Activated CD4-positive, alpha-beta T cell treated with anti-CD3 and anti-CD28 coated beads, Interleukin-2, amount 10 ng/mL, durations not matched to agents 7 days and 5 days (primary cell): ENCODE results near the gene IQCH. TPM values are rescaled to one million over a fixed set of nuclear protein-coding genes. Genes with fewer than 3 reads are reported as not detected.
"Not testable (repeated sequence)": the region's sequence is repeated elsewhere in the genome, so short reads cannot be mapped to it uniquely, and the experiment has no call there.

Experiments
- CTCF ChIA-PET: fragments of 350-600 bp; sonication (Branson Sonifier 250); formaldehyde crosslinking; loops from one replicate; lab custom pipeline; 2021; ENCODE audit warnings: antibody characterized with exemption; lab: Charles Lee
- POLR2A ChIA-PET: fragments of 350-600 bp; sonication (Branson Sonifier 250); formaldehyde crosslinking; loops from one replicate; lab custom pipeline; 2021; ENCODE audit warnings: antibody characterized with exemption; lab: Charles Lee
- DNase-seq: peaks from one replicate; pipeline ENCODE4 v3.0.0-alpha.2; 2020
- H3K27ac Mint-ChIP-seq: one replicate; pipeline ENCODE4 v1.8.0; 2021; ENCODE audit warnings: mild to moderate bottlenecking, moderate library complexity, mixed read lengths
- H3K27me3 Mint-ChIP-seq: one replicate; pipeline ENCODE4 v1.8.0; 2021; ENCODE audit warnings: mixed read lengths
- H3K36me3 Mint-ChIP-seq: one replicate; pipeline ENCODE4 v1.8.0; 2021; ENCODE audit warnings: low read depth, mixed read lengths
- H3K4me1 Mint-ChIP-seq: one replicate; pipeline ENCODE4 v1.8.0; 2021; ENCODE audit warnings: mixed read lengths
- H3K4me3 Mint-ChIP-seq: one replicate; pipeline ENCODE4 v1.8.0; 2021; ENCODE audit warnings: mild to moderate bottlenecking, moderate library complexity, mixed read lengths
- H3K9me3 Mint-ChIP-seq: one replicate; pipeline ENCODE4 v1.8.0; 2021; ENCODE audit warnings: mixed read lengths
- total RNA-seq, 2 experiments: library from RNA; stranded (reverse); gene quantifications; one replicate each; pipeline ENCODE4 v1.2.3, GENCODE V29; 2021

Gene IQCH
- total RNA-seq, 2 experiments from 2014 or later: 0.77 to 0.89 TPM

DNA sequence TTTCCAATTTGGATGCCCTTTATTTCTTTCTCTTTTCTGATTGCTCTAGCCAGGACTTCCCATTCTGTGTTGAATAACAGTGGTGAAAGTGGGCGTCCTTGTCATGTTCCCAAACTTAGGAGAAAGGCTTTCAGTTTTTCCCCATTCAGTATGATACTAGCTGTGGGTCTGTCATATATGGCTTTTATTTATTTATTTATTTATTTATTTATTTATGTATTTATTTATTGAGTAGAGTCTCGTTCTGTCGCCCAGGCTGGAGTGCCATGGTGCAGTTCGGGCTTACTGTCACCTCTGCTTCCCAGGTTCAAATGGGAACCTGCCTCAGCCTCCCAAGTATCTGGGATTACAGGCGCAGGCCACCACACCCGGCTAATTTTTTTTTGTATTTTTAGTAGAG, 31.8 kb downstream of the IQCH start:
- POLR2A ChIA-PET, H3K9me3 Mint-ChIP-seq, CTCF ChIA-PET: not testable (repeated sequence)

DNA sequence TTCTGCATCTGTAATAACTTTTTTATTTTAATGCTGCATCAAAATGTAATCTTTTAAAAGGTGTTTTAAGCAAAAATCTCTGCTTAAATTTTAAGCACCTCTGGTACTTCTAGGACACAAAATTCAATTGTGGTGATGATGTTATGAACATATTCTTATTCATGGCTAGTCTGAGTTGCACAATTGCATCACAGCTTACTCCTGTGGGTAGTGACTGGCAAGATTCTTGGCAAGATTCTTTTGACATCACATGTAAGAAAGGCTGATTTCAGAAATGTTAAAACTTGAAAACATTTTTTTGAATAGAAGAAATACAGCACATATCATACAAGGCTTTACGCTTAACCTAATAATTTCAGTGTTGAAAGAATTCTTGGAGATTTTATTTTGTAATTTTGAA, 35.7 kb downstream of the IQCH start:
- no peak overlapping the region for H3K4me3 Mint-ChIP-seq
- peaks cover 3% of the 10 kb centered on the region for H3K9me3 Mint-ChIP-seq
- no peaks in the 10 kb centered on the region for H3K36me3 Mint-ChIP-seq
- POLR2A ChIA-PET: no interaction called here
- H3K27me3 Mint-ChIP-seq: peaks cover 4% of the 10 kb centered on the region
- H3K4me1 Mint-ChIP-seq: no peaks in the 10 kb centered on the region
- H3K27ac Mint-ChIP-seq: no peak overlapping the region
- CTCF ChIA-PET: interaction anchor here (0.6 to 1.4 kb wide), 3 partner anchors 9 to 336 kb away, joined by 3 to 4 read pairs (median 3); no protein-coding TSS in a partner anchor
- no peak for DNase-seq

More for the DNA sequence above, 31.8 kb downstream of the IQCH start:
- DNase-seq, H3K4me3 Mint-ChIP-seq, H3K36me3 Mint-ChIP-seq, H3K4me1 Mint-ChIP-seq, H3K27ac Mint-ChIP-seq: not testable (repeated sequence)
- peaks cover 15% of the 10 kb centered on the region for H3K27me3 Mint-ChIP-seq

DNA sequence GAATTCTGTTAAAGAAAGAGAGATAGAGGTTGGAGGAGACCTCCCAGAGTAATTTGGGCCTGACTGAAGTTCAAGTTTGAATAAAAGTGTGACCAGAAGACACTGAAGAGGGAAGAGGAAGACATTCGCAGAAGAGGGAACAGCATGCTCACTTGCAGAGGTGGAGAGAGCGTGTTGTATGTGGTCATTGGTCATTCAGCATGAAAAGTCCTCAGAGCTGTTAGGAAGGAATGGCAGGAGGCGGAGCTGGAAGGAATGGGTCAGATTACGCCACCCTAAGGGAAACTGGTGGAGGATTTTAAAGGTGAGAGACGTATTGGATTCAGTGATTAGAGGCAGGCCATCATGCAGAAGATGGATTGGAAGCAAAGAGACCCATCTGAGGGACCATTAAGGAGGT, 41.6 kb downstream of the IQCH start:
- ChIA-PET POLR2A (no interaction called here), CTCF (interaction anchor here (1.5 kb wide), 1 partner anchor 20 kb away, joined by 3 read pairs; no protein-coding TSS in a partner anchor)
- no peak overlapping the region for H3K27ac Mint-ChIP-seq
- H3K4me3 Mint-ChIP-seq: no peak overlapping the region
- H3K27me3 Mint-ChIP-seq: no peaks in the 10 kb centered on the region
- no peaks in the 10 kb centered on the region for H3K9me3 Mint-ChIP-seq
- no peak for DNase-seq
- H3K36me3 Mint-ChIP-seq: no peaks in the 10 kb centered on the region
- H3K4me1 Mint-ChIP-seq: no peaks in the 10 kb centered on the region

DNA sequence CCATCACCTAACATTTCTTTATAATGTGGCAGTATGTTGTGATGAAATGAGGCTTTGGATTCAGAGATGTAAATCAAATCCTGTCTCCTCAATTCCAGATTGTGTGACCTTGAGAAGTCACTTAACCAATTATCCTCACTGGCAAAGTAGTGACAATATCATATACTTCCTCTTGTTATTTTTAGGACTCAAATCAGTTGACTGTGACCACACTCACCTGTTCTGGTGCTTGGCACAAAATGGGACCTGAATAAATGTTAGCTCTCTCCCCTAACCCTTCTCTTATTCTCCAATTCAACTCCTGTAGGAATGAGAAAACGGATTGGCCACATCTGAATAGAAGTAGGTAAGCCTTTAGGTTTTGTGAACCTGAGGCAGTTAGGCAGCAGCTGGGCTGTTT, 42.1 kb downstream of the IQCH start:
- no peaks in the 10 kb centered on the region for H3K27me3 Mint-ChIP-seq
- no peaks in the 10 kb centered on the region for H3K4me1 Mint-ChIP-seq
- CTCF ChIA-PET: interaction anchor here (1.5 kb wide), 1 partner anchor 19 kb away, joined by 3 read pairs; no protein-coding TSS in a partner anchor
- no peak for DNase-seq
- H3K36me3 Mint-ChIP-seq: no peaks in the 10 kb centered on the region
- H3K27ac Mint-ChIP-seq: no peak overlapping the region
- H3K4me3 Mint-ChIP-seq: no peak overlapping the region
- POLR2A ChIA-PET: no interaction called here
- no peaks in the 10 kb centered on the region for H3K9me3 Mint-ChIP-seq

DNA sequence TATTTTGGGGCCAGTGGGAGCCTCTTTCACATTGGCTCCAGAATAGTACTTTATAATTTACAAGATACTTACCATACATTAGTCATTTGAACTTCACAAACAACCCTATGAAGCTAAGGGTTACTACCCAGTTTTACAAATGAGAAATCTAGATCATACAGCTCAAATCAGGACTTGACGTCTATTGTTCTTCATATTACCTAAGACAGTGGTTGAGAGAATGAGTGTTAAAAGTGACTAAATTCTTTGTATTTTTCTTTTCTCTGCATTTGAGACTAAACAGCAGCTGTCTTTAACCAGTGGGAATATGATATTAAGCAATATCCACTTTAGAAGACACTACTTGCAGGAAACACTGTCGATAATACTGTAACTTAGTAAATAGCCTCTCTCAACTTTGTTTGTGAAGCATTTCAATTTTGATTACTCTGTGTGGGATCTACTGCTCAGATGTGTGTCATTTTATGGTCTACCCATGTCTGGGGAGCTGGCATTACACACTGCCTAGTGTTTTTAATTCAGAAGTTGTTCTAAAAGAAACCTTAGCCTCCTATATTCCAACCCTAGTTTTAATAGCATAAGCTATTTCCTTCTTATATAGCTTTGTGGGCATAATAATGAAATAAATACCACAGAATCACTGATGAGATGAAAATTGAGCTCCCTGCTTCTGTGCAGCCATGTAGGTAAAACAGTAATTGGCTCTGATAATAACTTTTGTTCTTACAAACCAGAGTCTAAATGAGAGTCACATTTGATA, 45.9 kb downstream of the IQCH start:
- H3K27me3 Mint-ChIP-seq: no peaks in the 10 kb centered on the region
- no peak overlapping the region for H3K27ac Mint-ChIP-seq
- no peaks in the 10 kb centered on the region for H3K4me1 Mint-ChIP-seq
- H3K4me3 Mint-ChIP-seq: no peak overlapping the region
- CTCF ChIA-PET: interaction anchor here (1.0 to 1.3 kb wide), 2 partner anchors 24 to 359 kb away, joined by 4 read pairs; no protein-coding TSS in a partner anchor
- H3K9me3 Mint-ChIP-seq: no peaks in the 10 kb centered on the region
- POLR2A ChIA-PET: no interaction called here
- H3K36me3 Mint-ChIP-seq: no peaks in the 10 kb centered on the region
- no peak for DNase-seq

DNA sequence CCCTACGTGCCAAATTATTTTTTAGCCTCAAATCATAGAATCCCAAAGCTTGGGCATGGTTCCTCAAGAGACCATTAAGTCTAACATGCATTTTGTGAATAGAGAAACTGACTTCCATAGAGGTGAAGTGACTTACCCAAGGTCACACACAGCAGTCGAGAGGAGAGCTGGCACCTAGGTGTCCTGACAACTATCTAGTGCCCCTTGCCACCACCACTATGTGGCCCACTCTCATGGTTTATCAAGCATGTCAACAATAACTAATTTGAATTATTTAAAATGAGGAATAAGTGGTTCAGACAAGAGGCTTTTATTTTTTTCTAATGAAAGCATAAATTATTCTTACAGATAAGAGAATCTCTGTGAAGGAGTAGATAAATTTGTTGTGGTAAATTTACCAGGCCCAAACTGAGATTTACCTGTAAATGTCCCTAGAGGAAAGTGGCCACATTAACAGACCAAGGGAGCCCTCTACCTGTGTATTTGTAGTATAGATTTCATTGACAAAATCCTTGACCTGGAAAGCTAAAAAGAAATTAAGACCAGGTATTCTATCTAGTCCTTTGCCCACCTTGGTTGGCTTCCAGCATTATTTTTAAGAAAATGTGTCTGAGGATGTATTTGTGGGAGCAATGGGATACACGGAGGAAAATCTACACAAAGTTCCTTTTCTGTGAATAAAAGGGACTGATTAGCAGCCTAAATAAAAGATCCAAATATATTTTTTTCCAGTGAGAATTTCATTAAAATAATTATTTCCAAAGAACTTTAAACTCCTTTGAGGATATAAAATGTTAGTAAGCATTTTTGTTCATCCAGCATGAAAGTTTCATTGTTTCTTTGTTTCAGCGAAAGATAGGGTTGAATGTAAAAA, 49.1 kb downstream of the IQCH start:
- CTCF ChIA-PET: interaction anchor here (0.9 to 1.7 kb wide), 5 partner anchors 13 to 363 kb away, joined by 3 to 8 read pairs (median 3); no protein-coding TSS in a partner anchor
- POLR2A ChIA-PET: no interaction called here
- peak; percentile 54 for DNase-seq
- no peaks in the 10 kb centered on the region for H3K36me3 Mint-ChIP-seq
- no peaks in the 10 kb centered on the region for H3K9me3 Mint-ChIP-seq
- no peaks in the 10 kb centered on the region for H3K27me3 Mint-ChIP-seq
- H3K4me3 Mint-ChIP-seq: no peak overlapping the region
- H3K27ac Mint-ChIP-seq: no peak overlapping the region
- peaks cover 9% of the 10 kb centered on the region for H3K4me1 Mint-ChIP-seq

DNA sequence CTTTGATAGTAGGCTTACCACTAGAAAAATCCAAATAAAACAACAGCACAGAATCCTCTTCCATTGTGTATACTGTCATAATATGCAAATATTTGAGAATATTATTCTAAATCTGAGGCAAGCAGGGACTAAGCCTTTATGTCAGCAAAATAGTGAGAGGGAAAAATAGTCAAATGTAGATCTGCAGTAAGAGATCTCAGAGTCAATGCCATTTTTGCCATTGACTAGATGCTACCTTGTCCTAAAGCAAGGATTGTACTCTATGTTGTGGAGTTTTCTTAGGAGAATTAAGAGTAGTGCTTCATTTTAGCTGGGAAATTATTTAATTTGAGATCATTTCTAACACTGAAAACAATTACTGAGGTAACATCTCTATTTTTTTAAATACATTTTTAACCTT, 50.2 kb downstream of the IQCH start:
- Mint-ChIP-seq H3K36me3 (no peaks in the 10 kb centered on the region), H3K9me3 (no peaks in the 10 kb centered on the region), H3K27me3 (no peaks in the 10 kb centered on the region), H3K4me3 (no peak overlapping the region), H3K4me1 (peaks cover 9% of the 10 kb centered on the region), H3K27ac (no peak overlapping the region)
- DNase-seq: no peak
- POLR2A ChIA-PET: no interaction called here
- CTCF ChIA-PET: interaction anchor here (0.9 to 1.7 kb wide), 5 partner anchors 12 to 364 kb away, joined by 3 to 8 read pairs (median 3); no protein-coding TSS in a partner anchor

DNA sequence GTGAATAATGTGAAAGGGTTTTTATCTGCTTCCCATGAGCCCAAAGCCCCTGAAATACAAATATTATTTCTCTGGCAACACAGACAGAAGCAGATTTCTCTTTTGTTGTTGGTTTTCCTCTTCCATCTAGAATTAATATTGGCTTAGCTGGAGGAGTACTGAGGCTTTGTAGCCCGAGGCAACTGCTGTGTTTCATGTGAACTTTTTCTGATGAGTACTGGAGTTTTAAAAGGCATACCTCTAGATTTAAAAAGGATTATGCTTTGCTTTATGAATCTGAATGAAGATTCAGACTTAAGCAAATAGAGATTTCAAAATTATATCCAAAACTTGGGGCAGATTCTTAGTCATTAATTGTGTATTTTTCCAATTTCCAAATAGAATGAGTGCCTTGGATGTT, 50.9 kb downstream of the IQCH start:
- H3K9me3 Mint-ChIP-seq: no peaks in the 10 kb centered on the region
- ChIA-PET CTCF (no interaction called here), POLR2A (no interaction called here)
- H3K36me3 Mint-ChIP-seq: no peaks in the 10 kb centered on the region
- no peak overlapping the region for H3K4me3 Mint-ChIP-seq
- DNase-seq: no peak
- H3K4me1 Mint-ChIP-seq: peaks cover 9% of the 10 kb centered on the region
- H3K27me3 Mint-ChIP-seq: no peaks in the 10 kb centered on the region
- no peak overlapping the region for H3K27ac Mint-ChIP-seq

DNA sequence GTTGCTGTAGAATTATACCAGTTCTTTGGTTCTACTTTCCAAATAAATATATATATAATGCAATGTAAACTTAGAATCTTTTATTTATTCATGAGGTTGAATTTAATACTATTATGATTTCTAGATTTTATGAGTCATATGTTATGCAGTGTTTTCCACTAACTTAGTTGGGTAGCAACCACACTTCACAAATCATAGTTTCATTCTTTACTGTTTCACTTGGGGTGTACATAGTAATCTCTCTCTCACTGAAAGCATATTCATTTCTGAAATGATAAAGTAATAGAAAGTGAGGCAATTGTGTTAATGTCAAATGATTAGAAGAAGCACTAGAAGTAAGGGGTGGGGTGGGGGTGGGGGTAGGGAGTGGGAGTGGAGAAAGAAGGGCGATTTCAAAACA, 52.6 kb downstream of the IQCH start:
- ChIA-PET CTCF (no interaction called here), POLR2A (no interaction called here)
- H3K36me3 Mint-ChIP-seq: no peaks in the 10 kb centered on the region
- DNase-seq: no peak
- no peak overlapping the region for H3K4me3 Mint-ChIP-seq
- H3K27me3 Mint-ChIP-seq: no peaks in the 10 kb centered on the region
- no peaks in the 10 kb centered on the region for H3K9me3 Mint-ChIP-seq
- H3K27ac Mint-ChIP-seq: no peak overlapping the region
- H3K4me1 Mint-ChIP-seq: peaks cover 9% of the 10 kb centered on the region

DNA sequence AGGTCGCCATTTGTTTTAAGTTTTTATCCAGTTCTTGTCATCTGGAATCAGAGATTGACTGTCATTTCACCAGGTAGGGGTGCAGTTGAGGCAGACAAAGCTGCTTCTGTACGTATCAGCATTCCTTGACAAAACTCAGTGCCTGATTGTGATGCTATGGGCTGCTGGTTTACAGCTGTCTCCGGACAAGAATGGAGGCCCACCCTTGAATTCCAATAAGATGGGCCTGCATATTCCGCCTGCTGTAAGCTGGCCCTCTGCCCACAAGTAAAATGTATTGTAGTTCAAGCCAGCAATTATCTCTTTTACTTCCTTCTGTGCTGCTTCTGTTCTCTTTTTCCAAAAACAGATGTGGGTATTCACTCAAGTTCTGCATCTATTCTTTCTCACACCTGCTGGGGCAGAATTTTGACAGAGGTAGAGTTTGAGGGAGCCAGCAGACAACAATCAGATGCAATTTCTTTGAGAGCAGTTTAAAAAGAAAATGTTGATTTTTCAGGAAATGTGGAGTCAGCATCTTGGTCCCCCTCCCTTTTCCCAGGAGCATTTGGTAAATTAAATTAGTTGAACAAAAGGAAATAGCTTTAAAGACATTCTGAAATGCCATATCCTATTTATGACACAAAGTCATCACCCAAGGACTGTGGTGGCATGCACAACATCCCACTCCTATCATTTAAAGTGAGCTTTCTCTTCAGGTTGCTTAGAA, 53.5 kb downstream of the IQCH start:
- POLR2A ChIA-PET: no interaction called here
- H3K9me3 Mint-ChIP-seq: no peaks in the 10 kb centered on the region
- H3K27ac Mint-ChIP-seq: no peak overlapping the region
- H3K27me3 Mint-ChIP-seq: no peaks in the 10 kb centered on the region
- no peak for DNase-seq
- H3K4me3 Mint-ChIP-seq: no peak overlapping the region
- H3K4me1 Mint-ChIP-seq: peaks cover 9% of the 10 kb centered on the region
- no peaks in the 10 kb centered on the region for H3K36me3 Mint-ChIP-seq
- CTCF ChIA-PET: no interaction called here

DNA sequence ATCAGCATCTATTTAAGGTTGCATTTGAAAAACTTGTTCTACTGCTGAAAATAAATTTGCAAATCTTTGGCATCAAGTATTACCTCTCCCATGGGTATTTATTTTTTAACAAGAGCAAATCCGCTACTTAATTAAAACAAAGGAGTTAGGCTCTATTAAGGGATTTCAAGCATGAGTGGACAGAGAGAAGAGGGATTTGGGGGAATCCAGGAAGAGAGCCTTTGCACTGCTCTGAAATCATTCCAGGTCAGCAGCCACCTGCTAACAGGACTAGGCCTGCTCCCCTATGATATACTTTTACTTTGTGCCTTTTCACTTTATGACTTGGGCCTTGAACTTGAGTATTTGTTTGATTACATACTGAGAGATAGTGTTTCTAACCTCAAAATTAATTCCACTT, 57.1 kb downstream of the IQCH start:
- ChIA-PET POLR2A (no interaction called here), CTCF (no interaction called here)
- H3K9me3 Mint-ChIP-seq: no peaks in the 10 kb centered on the region
- no peak overlapping the region for H3K27ac Mint-ChIP-seq
- H3K36me3 Mint-ChIP-seq: no peaks in the 10 kb centered on the region
- no peak for DNase-seq
- peaks cover 6% of the 10 kb centered on the region for H3K4me1 Mint-ChIP-seq
- no peak overlapping the region for H3K4me3 Mint-ChIP-seq
- peaks cover 2% of the 10 kb centered on the region for H3K27me3 Mint-ChIP-seq

DNA sequence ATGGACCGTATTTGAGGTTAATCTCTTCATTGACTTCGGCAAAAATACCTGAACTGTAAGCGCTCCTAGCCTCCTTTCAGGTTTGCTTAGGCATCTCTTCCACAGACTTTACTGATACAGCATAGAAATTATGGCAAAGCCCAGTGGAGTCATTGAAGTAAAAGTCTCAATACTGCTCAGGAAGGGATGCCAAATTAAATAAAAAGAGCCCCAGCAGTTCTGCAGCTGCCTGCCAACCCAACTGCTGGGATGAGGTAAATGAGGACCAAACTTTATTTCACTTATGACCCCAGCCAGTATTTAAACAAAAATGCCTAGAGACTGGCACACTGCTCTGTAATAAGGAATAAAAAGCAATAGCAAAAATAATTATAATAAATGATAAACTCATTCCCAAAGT, 65.4 kb downstream of the IQCH start:
- Mint-ChIP-seq H3K9me3 (no peaks in the 10 kb centered on the region), H3K4me3 (no peak overlapping the region), H3K27ac (no peak overlapping the region), H3K4me1 (no peaks in the 10 kb centered on the region), H3K36me3 (peaks cover 2% of the 10 kb centered on the region), H3K27me3 (peaks cover 28% of the 10 kb centered on the region)
- ChIA-PET POLR2A (no interaction called here), CTCF (interaction anchor here (0.7 kb wide), 1 partner anchor 10 kb away, joined by 3 read pairs; no protein-coding TSS in a partner anchor)
- DNase-seq: no peak
